Measurements from ENCODE around the gene PRR5. TPM values are rescaled to one million over a fixed set of nuclear protein-coding genes. Genes with fewer than 3 reads are reported as not detected.

PRR5 gene
- total and polyA plus RNA-seq, 2 donors from 2014 or later: 24.0 to 46.0 TPM

GRCh38 chr22:44719586-44720368 lies 17.8 kb downstream of the PRR5 start:
- FAIRE-seq (no peak), DNase-seq (peak in 1 of 5 donors; percentile 63)
- H3K4me1 ChIP-seq (ENCODE audit: control insufficient read depth in 2 of 3, insufficient read depth in 2 of 3, low read depth in 1 of 3, low read length in 3 of 3): no peaks in the 10 kb centered on the region
- H3K27ac ChIP-seq (ENCODE audit: low read depth in 2 of 2, low read length in 2 of 2): no peak overlapping the region
- peaks cover 0 to 11% (median 0%) of the 10 kb centered on the region in 3 donors for H3K36me3 ChIP-seq (ENCODE audit: control insufficient read depth in 2 of 3, insufficient read depth in 3 of 3, low read length in 3 of 3)
- no peaks in the 10 kb centered on the region for H3K27me3 ChIP-seq (ENCODE audit: control insufficient read depth, insufficient read depth, low read length)
- intact Hi-C loops (cut with DNase I): no loop called here
- no peaks in the 10 kb centered on the region for H3K9me3 ChIP-seq (ENCODE audit: control insufficient read depth in 2 of 3, insufficient read depth in 1 of 3, low read length in 3 of 3)
- H3K4me3 ChIP-seq (ENCODE audit: low read length in 3 of 3): no peak overlapping the region
- TF ChIP-seq, protein P1, sequence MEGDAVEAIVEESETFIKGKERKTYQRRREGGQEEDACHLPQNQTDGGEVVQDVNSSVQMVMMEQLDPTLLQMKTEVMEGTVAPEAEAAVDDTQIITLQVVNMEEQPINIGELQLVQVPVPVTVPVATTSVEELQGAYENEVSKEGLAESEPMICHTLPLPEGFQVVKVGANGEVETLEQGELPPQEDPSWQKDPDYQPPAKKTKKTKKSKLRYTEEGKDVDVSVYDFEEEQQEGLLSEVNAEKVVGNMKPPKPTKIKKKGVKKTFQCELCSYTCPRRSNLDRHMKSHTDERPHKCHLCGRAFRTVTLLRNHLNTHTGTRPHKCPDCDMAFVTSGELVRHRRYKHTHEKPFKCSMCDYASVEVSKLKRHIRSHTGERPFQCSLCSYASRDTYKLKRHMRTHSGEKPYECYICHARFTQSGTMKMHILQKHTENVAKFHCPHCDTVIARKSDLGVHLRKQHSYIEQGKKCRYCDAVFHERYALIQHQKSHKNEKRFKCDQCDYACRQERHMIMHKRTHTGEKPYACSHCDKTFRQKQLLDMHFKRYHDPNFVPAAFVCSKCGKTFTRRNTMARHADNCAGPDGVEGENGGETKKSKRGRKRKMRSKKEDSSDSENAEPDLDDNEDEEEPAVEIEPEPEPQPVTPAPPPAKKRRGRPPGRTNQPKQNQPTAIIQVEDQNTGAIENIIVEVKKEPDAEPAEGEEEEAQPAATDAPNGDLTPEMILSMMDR (IDR thresholded peaks at IDR 0.05; ENCODE audit: borderline replicate concordance, extremely low read depth, insufficient read depth): no peak
- no peak overlapping the region for H3K9ac ChIP-seq (ENCODE audit: low read length in 3 of 3)

GRCh38 chr22:44721213-44721612 lies 19.2 kb downstream of the PRR5 start:
- DNase-seq (peak in 3 of 5 donors; percentile 78 to 93 (median 87)), FAIRE-seq (no peak)
- H3K27ac ChIP-seq (ENCODE audit: low read depth in 2 of 2, low read length in 2 of 2): no peak overlapping the region
- intact Hi-C loops (cut with DNase I): no loop called here
- no peaks in the 10 kb centered on the region for H3K4me1 ChIP-seq (ENCODE audit: control insufficient read depth in 2 of 3, insufficient read depth in 2 of 3, low read depth in 1 of 3, low read length in 3 of 3)
- peaks cover 0 to 19% (median 0%) of the 10 kb centered on the region in 3 donors for H3K36me3 ChIP-seq (ENCODE audit: control insufficient read depth in 2 of 3, insufficient read depth in 3 of 3, low read length in 3 of 3)
- TF ChIP-seq, protein P1 (IDR thresholded peaks at IDR 0.05; ENCODE audit: borderline replicate concordance, extremely low read depth, insufficient read depth): no peak
- no peak overlapping the region for H3K9ac ChIP-seq (ENCODE audit: low read length in 3 of 3)
- no peak overlapping the region for H3K4me3 ChIP-seq (ENCODE audit: low read length in 3 of 3)
- H3K27me3 ChIP-seq (ENCODE audit: control insufficient read depth, insufficient read depth, low read length): no peaks in the 10 kb centered on the region
- H3K9me3 ChIP-seq (ENCODE audit: control insufficient read depth in 2 of 3, insufficient read depth in 1 of 3, low read length in 3 of 3): no peaks in the 10 kb centered on the region

- TF ChIP-seq, protein P1 (IDR thresholded peaks at IDR 0.05; ENCODE audit: borderline replicate concordance, extremely low read depth, insufficient read depth): no peak
- peaks cover 0 to 23% (median 0%) of the 10 kb centered on the region in 3 donors for H3K36me3 ChIP-seq (ENCODE audit: control insufficient read depth in 2 of 3, insufficient read depth in 3 of 3, low read length in 3 of 3)
- no peak overlapping the region for H3K9ac ChIP-seq (ENCODE audit: low read length in 3 of 3)
- H3K9me3 ChIP-seq (ENCODE audit: control insufficient read depth in 2 of 3, insufficient read depth in 1 of 3, low read length in 3 of 3): no peaks in the 10 kb centered on the region
- no peaks in the 10 kb centered on the region for H3K27me3 ChIP-seq (ENCODE audit: control insufficient read depth, insufficient read depth, low read length)
- no peak for FAIRE-seq
- intact Hi-C loops (cut with DNase I): no loop called here
- no peak overlapping the region for H3K4me3 ChIP-seq (ENCODE audit: low read length in 3 of 3)
- H3K27ac ChIP-seq (ENCODE audit: low read depth in 2 of 2, low read length in 2 of 2): no peak overlapping the region
- no peaks in the 10 kb centered on the region for H3K4me1 ChIP-seq (ENCODE audit: control insufficient read depth in 2 of 3, insufficient read depth in 2 of 3, low read depth in 1 of 3, low read length in 3 of 3)
- no peak for DNase-seq
These were observed 20.6 kb downstream of the PRR5 start for GRCh38 chr22:44722611-44723010.
